Uterus (tissue), 4 donors: Measurements from ENCODE around the gene CHML. TPM values are rescaled to one million over a fixed set of nuclear protein-coding genes. Genes with fewer than 3 reads are reported as not detected.

Experiments
- DNase-seq, 2 donors: peaks; one replicate each; pipeline ENCODE4 v3.0.0-alpha.2; 2019 to 2020
- H3K27ac ChIP-seq, 2 donors: fragments of 200-600 bp; sonication (generic); 1 replicate in 1 of 2; 2 replicates in 1 of 2; pipeline ENCODE4 v1.5.1; 2016 to 2018
- H3K27me3 ChIP-seq, 2 donors: fragments of 200-600 bp; sonication (generic); one replicate each; pipeline ENCODE4 v1.5.1; 2018 to 2019; ENCODE audit warnings: control low read depth in 1 of 2
- H3K36me3 ChIP-seq, 2 donors: fragments of 200-600 bp; sonication (generic); one replicate each; pipeline ENCODE4 v1.5.1; 2019; ENCODE audit warnings: control low read depth in 1 of 2
- H3K4me1 ChIP-seq, 2 donors: fragments of 200-600 bp; sonication (generic); one replicate each; pipeline ENCODE4 v1.5.1; 2018 to 2019; ENCODE audit warnings: control low read depth in 1 of 2
- H3K4me3 ChIP-seq, 2 donors: fragments of 200-600 bp; sonication (generic); 1 replicate in 1 of 2; 2 replicates in 1 of 2; pipeline ENCODE4 v1.5.1; 2018 to 2019; ENCODE audit warnings: mild to moderate bottlenecking in 1 of 2
- H3K9me3 ChIP-seq, 2 donors: fragments of 200-600 bp; sonication (generic); one replicate each; pipeline ENCODE4 v1.5.1; 2019; ENCODE audit warnings: control low read depth in 1 of 2
- POLR2A ChIP-seq, 2 donors: fragments of 450-650 bp; IDR thresholded peaks; one replicate each; pipeline ENCODE4 v1.6.1; 2016; ENCODE audit warnings: antibody characterized with exemption in 2 of 2, mild to moderate bottlenecking in 1 of 2, moderate library complexity in 1 of 2
- intact Hi-C: fragments of 100-400 bp; cut with DNase I; formaldehyde crosslinking; loops from one replicate; pipeline ENCODE4 v1.15.1; 2023; ENCODE audit warnings: low total_unique reads
- total RNA-seq, 4 donors: library from RNA; depleted of rRNA in 3 of 4; stranded (reverse); fragments of >200 nt in 3 of 4; gene quantifications; one replicate each; pipeline versions ENCODE4 v1.1.0 to v1.2.4, GENCODE V29; 2014 to 2023
- TF ChIP-seq, protein P1 (sequence below), 4 experiments: fragments of 200-600 bp in 2 of 4; fragments of 450-650 bp in 2 of 4; sonication (generic) in 2 of 4; IDR thresholded peaks; one replicate each; pipeline ENCODE4 v1.5.1; 2016 to 2019; ENCODE audit warnings: antibody characterized with exemption in 4 of 4, mild to moderate bottlenecking in 2 of 4, moderate library complexity in 1 of 4
- donor health status: DM: yes; HTN: yes; CAD: no.

CHML gene
- total RNA-seq, 4 donors from 2014 or later = 4.9 to 34.6 (median 9.1) TPM

DNA sequence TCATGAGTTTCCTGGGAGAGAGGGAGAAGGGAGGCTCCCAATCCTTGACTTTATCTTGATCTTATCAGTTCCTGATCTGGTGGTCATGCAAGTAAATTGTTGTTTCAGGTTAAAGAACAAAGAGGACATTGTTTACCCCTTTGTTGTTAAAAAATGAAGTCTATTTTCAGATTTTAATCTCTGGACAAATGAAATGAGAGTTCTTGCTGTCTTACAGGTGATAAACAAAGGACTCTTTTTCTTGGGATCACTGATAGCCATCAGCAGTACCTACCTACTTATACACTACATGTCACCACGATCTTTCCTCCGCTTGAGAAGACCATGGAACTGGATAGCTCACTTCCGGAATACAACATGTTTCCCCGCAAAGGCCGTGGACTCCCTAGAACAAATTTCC, 48.4 kb downstream of the CHML start:
- Histone ChIP-seq H3K36me3 (no peaks in the 10 kb centered on the region), H3K4me1 (no peaks in the 10 kb centered on the region), H3K27me3 (no peaks in the 10 kb centered on the region), H3K4me3 (no peak overlapping the region), H3K27ac (no peak overlapping the region), H3K9me3 (no peaks in the 10 kb centered on the region)
- no peak for DNase-seq
- intact Hi-C loops = no loop called here
- TF ChIP-seq, protein P1, sequence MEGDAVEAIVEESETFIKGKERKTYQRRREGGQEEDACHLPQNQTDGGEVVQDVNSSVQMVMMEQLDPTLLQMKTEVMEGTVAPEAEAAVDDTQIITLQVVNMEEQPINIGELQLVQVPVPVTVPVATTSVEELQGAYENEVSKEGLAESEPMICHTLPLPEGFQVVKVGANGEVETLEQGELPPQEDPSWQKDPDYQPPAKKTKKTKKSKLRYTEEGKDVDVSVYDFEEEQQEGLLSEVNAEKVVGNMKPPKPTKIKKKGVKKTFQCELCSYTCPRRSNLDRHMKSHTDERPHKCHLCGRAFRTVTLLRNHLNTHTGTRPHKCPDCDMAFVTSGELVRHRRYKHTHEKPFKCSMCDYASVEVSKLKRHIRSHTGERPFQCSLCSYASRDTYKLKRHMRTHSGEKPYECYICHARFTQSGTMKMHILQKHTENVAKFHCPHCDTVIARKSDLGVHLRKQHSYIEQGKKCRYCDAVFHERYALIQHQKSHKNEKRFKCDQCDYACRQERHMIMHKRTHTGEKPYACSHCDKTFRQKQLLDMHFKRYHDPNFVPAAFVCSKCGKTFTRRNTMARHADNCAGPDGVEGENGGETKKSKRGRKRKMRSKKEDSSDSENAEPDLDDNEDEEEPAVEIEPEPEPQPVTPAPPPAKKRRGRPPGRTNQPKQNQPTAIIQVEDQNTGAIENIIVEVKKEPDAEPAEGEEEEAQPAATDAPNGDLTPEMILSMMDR (IDR thresholded peaks at IDR 0.05) = no peak
- no peak for TF ChIP-seq POLR2A (IDR thresholded peaks at IDR 0.05)

DNA sequence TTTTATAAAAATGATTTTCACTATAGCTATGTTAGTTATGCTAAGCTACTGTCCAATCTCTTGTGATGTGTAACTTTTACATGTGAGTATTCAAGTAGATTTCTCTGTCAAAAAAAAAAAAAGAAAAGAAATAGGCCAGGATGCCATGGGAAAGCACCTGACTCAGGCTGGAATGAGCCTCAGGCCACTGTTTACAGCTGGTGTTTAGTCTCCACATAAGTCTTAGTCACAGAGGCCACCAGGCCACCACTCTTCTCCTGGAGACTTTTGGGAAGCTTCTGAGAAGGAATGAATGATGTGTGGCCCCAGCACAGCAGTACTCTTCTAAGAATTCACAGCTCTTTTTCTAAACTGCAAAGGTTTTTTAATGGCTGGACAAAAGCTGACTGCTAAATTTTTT, 48.9 kb downstream of the CHML start:
- intact Hi-C loops = no loop called here

DNA sequence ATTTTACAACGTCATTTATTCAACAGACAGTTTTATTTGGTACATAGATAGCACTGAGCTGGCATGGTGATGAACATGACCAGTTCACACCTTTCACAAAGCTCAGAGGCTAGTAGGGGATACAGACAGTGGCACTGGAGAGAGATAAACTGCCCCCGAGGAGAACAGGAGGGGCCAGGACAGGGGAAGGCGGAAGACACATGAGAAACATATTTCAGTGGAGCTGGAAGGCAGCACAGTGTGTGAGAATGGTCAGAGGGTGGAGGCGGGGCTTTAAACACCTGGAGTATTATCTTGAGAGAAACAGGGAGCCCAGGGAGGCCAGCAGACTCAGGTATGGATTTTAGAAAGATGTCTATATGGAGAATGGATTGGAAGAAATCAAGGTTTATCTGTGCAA, 49.5 kb downstream of the CHML start:
- H3K4me3 ChIP-seq = no peak overlapping the region
- H3K27ac ChIP-seq = no peak overlapping the region

More for the DNA sequence above, 48.9 kb downstream of the CHML start:
- Histone ChIP-seq H3K36me3 (no peaks in the 10 kb centered on the region), H3K27me3 (no peaks in the 10 kb centered on the region), H3K4me1 (no peaks in the 10 kb centered on the region), H3K9me3 (no peaks in the 10 kb centered on the region), H3K4me3 (no peak overlapping the region), H3K27ac (no peak overlapping the region)
- no peak for TF ChIP-seq POLR2A (IDR thresholded peaks at IDR 0.05)
- TF ChIP-seq, protein P1 (IDR thresholded peaks at IDR 0.05) = no peak
- no peak for DNase-seq

More for the DNA sequence above, 49.5 kb downstream of the CHML start:
- TF ChIP-seq POLR2A (IDR thresholded peaks at IDR 0.05) = no peak
- TF ChIP-seq, protein P1 (IDR thresholded peaks at IDR 0.05) = no peak
- no peaks in the 10 kb centered on the region for H3K36me3 ChIP-seq
- no peaks in the 10 kb centered on the region for H3K9me3 ChIP-seq
- H3K27me3 ChIP-seq = no peaks in the 10 kb centered on the region
- no peak for DNase-seq
- intact Hi-C loops = no loop called here
- no peaks in the 10 kb centered on the region for H3K4me1 ChIP-seq

Other genes starting within 250 kb of the CHML start
- 10 to 100 TPM; 11.8 to 48.5 (median 43.5) TPM for gene FH, start 120.6 kb downstream of the CHML start, total RNA-seq
- 10 to 100 TPM in 1 of 4 donors, 1 to 10 TPM in 1, under 1 TPM in 2; 0.28 to 22.9 (median 4.5) TPM for gene KMO, start 108.0 kb downstream of the CHML start, total RNA-seq
- 10 to 100 TPM in 1 of 4 donors, 1 to 10 TPM in 2, under 1 TPM in 1; 0.26 to 34.9 (median 4.8) TPM for gene OPN3, start within 50 bp of the CHML start, total RNA-seq
- under 1 TPM in 1 of 4 donors, not detected in 3; 0.21 TPM for gene WDR64, start 11.9 kb upstream of the CHML start, total RNA-seq
- 10 to 100 TPM in 1 of 4 donors, under 1 TPM in 1, not detected in 2; 0.52 to 10.0 TPM for gene EXO1, start 207.8 kb upstream of the CHML start, total RNA-seq